Endothelial cell of umbilical vein (primary cell): ENCODE measurements around the gene SERPINA9. TPM values are rescaled to one million over a fixed set of nuclear protein-coding genes. Genes with fewer than 3 reads are reported as not detected.

ENCODE experiments used
- BruUV-seq: library from RNA; stranded (reverse); fragments of 400-500 nt; replicated peaks from 2 replicates; lab custom pipeline; 2021; lab: Mats Ljungman, UMichigan
- CTCF ChIA-PET: fragments of 300-600, 350-600 bp; sonication (Branson Sonifier 250); formaldehyde crosslinking; loops from one replicate; lab custom pipeline; 2021; ENCODE audit warnings: antibody characterized with exemption, inconsistent platforms; lab: Charles Lee
- POLR2A ChIA-PET: fragments of 300-600, 350-600 bp; sonication (Branson Sonifier 250); formaldehyde crosslinking; loops from one replicate; lab custom pipeline; 2021; ENCODE audit warnings: antibody characterized with exemption, inconsistent platforms; lab: Charles Lee
- DNase-seq: peaks from one replicate; pipeline ENCODE4 v3.0.0-alpha.2; 2011; ENCODE audit warnings: low read depth, low spot score
- FAIRE-seq: peaks from 2 replicates; lab custom pipeline; 2011; peaks lifted over from hg19 to GRCh38; lab: Jason Lieb, UNC
- H2AFZ ChIP-seq: 2 replicates; pipeline ENCODE4 v1.6.0; 2012; ENCODE audit warnings: low read depth, low read length, control low read depth, inconsistent platforms
- H3K27ac ChIP-seq: 2 replicates; pipeline ENCODE4 v1.5.1; 2011; ENCODE audit warnings: low read depth, mild to moderate bottlenecking, control low read depth, low read length, moderate library complexity; ENCODE audit not compliant: insufficient read depth
- H3K27me3 ChIP-seq, 2 experiments: 2 replicates each; pipeline versions ENCODE4 v1.6.0 to v1.6.1; 2011; ENCODE audit warnings: low read length in 2 of 2, mixed read lengths in 1 of 2; ENCODE audit not compliant: control insufficient read depth in 2 of 2, insufficient read depth in 2 of 2
- H3K36me3 ChIP-seq, 2 experiments: 2 replicates in 1 of 2; 3 replicates in 1 of 2; pipeline ENCODE4 v1.5.1; 2011; ENCODE audit warnings: low read length in 2 of 2, mild to moderate bottlenecking in 1 of 2, moderate library complexity in 1 of 2; ENCODE audit not compliant: control insufficient read depth in 2 of 2, insufficient read depth in 2 of 2; ENCODE audit errors: extremely low read depth in 1 of 2
- H3K4me1 ChIP-seq: 3 replicates; pipeline ENCODE4 v1.5.1; 2011; ENCODE audit warnings: mild to moderate bottlenecking, low read length; ENCODE audit not compliant: control insufficient read depth, insufficient read depth; ENCODE audit errors: extremely low read depth
- H3K4me2 ChIP-seq: 2 replicates; pipeline ENCODE4 v1.6.1; 2011; ENCODE audit warnings: low read length, control low read depth, mixed read lengths; ENCODE audit not compliant: insufficient read depth
- H3K4me3 ChIP-seq, 3 experiments: fragments of 200-600 bp in 1 of 3; sonication (generic), shearing (Covaris generic) in 1 of 3; replicated peaks in 1 of 3; 2 replicates each; pipeline ENCODE4 v1.5.1; 2011 to 2016; ENCODE audit warnings: control low read depth in 3 of 3, low read length in 3 of 3, mild to moderate bottlenecking in 2 of 3, inconsistent platforms in 1 of 3, low read depth in 1 of 3, moderate library complexity in 1 of 3; ENCODE audit not compliant: insufficient read depth in 1 of 3
- H3K79me2 ChIP-seq: 2 replicates; pipeline ENCODE4 v1.6.0; 2012; ENCODE audit warnings: low read length, inconsistent platforms; ENCODE audit not compliant: control insufficient read depth, insufficient read depth
- H3K9ac ChIP-seq: replicated peaks from 2 replicates; pipeline ENCODE3; 2011; ENCODE audit warnings: low read length, control low read depth; ENCODE audit not compliant: insufficient read depth; ENCODE audit errors: extremely low read depth
- H3K9me1 ChIP-seq: replicated peaks from 3 replicates; pipeline ENCODE4 v1.6.0; 2011; ENCODE audit warnings: mild to moderate bottlenecking, low read length; ENCODE audit not compliant: control insufficient read depth, insufficient read depth; ENCODE audit errors: extremely low read depth
- H3K9me3 ChIP-seq: replicated peaks from 2 replicates; pipeline ENCODE4 v1.5.1; 2012; ENCODE audit warnings: low read length, inconsistent platforms; ENCODE audit not compliant: control insufficient read depth, insufficient read depth
- H4K20me1 ChIP-seq: replicated peaks from 2 replicates; pipeline ENCODE3; 2011; ENCODE audit warnings: mild to moderate bottlenecking, low read length; ENCODE audit not compliant: control insufficient read depth, insufficient read depth; ENCODE audit errors: extremely low read depth
- FOS ChIP-seq: IDR thresholded peaks from 2 replicates; pipeline ENCODE4 v1.6.1; 2011; ENCODE audit warnings: mild to moderate bottlenecking, low read length, moderate library complexity, borderline replicate concordance; ENCODE audit not compliant: insufficient read depth
- JUN ChIP-seq: IDR thresholded peaks from 2 replicates; pipeline ENCODE4 v1.6.1; 2011; ENCODE audit warnings: borderline replicate concordance, low read depth; ENCODE audit not compliant: insufficient read length, insufficient read depth
- MYC ChIP-seq: IDR thresholded peaks from one replicate; pipeline ENCODE4 v1.6.1; 2011; ENCODE audit warnings: mild to moderate bottlenecking, low read depth, low read length
- POLR2A ChIP-seq: IDR thresholded peaks from 2 replicates; pipeline ENCODE4 v1.6.1; 2012; ENCODE audit warnings: low read depth, mild to moderate bottlenecking, control low read depth, low read length
- dilution Hi-C: fragments of 300-500 bp; cut with MboI; formaldehyde crosslinking; loops from one replicate; pipeline ENCODE4 v1.15.0; 2019; ENCODE audit warnings: low sequenced_read_pairs; ENCODE audit not compliant: extremely low pct_ligation_motif_present
- intact Hi-C: fragments of 100-400 bp; cut with micrococcal nuclease; formaldehyde crosslinking; loops from one replicate; pipeline ENCODE4 v1.10.0; 2022
- polyA plus RNA-seq, 4 experiments: library from polyadenylated mRNA; depleted of rRNA in 3 of 4; stranded (reverse) in 3 of 4; unstranded in 1 of 4; fragments of >200 nt; gene quantifications; 2 replicates each; pipeline versions ENCODE4 v1.2.1 to v1.2.3, GENCODE V29; 2011 to 2012; ENCODE audit warnings: missing spikeins in 1 of 4
- total RNA-seq: library from RNA; stranded (reverse); gene quantifications from 2 replicates; pipeline ENCODE4 v1.2.3, GENCODE V29; 2021
- TF ChIP-seq, protein P1 (sequence below), 2 donors: IDR thresholded peaks; 1 replicate in 1 of 2; 2 replicates in 1 of 2; pipeline ENCODE4 v1.5.1; 2011; ENCODE audit warnings: low read length in 2 of 2, mild to moderate bottlenecking in 2 of 2, moderate library complexity in 2 of 2, control low read depth in 1 of 2, inconsistent platforms in 1 of 2, low read depth in 1 of 2; ENCODE audit not compliant: insufficient read depth in 1 of 2; ENCODE audit errors: extremely low read depth in 1 of 2
- TF ChIP-seq, protein P2 (sequence below): IDR thresholded peaks from 2 replicates; pipeline ENCODE4 v1.6.1; 2011; ENCODE audit not compliant: insufficient read depth, insufficient read length

Gene SERPINA9
- total and polyA plus RNA-seq, 2 donors (not counting 3 experiments of a cell fraction or from before 2014, with no cell fraction given) = not detected

DNA sequence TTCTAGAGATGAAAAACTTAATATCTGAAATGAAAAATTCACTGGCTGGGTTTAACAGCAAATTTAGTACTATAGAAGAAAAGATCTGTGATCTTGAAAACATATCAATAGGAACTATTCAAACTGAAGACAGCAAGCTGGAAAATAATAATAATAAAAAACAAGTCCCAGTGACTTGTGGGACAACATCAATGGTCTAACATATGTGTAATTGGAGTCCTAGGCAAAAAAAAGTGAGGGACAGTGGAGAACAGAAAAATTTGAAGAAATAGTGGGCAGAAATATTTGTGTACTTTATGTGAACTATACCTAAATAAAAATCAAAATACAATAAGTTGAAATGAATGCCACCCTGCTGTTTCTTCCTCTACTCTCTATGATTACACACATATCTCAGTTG is 2.4 kb upstream of the SERPINA9 start:
- DNase-seq = no peak
- H3K9me3 ChIP-seq = no peaks in the 10 kb centered on the region
- CTCF ChIA-PET = interaction anchor here (1.4 kb wide), 1 partner anchor 8 kb away, joined by 8 read pairs; no protein-coding TSS in a partner anchor
- TF ChIP-seq MYC = no peak
- TF ChIP-seq FOS = no peak
- TF ChIP-seq, protein P1, sequence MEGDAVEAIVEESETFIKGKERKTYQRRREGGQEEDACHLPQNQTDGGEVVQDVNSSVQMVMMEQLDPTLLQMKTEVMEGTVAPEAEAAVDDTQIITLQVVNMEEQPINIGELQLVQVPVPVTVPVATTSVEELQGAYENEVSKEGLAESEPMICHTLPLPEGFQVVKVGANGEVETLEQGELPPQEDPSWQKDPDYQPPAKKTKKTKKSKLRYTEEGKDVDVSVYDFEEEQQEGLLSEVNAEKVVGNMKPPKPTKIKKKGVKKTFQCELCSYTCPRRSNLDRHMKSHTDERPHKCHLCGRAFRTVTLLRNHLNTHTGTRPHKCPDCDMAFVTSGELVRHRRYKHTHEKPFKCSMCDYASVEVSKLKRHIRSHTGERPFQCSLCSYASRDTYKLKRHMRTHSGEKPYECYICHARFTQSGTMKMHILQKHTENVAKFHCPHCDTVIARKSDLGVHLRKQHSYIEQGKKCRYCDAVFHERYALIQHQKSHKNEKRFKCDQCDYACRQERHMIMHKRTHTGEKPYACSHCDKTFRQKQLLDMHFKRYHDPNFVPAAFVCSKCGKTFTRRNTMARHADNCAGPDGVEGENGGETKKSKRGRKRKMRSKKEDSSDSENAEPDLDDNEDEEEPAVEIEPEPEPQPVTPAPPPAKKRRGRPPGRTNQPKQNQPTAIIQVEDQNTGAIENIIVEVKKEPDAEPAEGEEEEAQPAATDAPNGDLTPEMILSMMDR (IDR thresholded peaks at IDR 0.05; ENCODE audit: extremely low read depth in 1 of 2, insufficient read depth in 1 of 2, low read depth in 1 of 2, low read length in 2 of 2) = no peak
- TF ChIP-seq POLR2A = no peak
- dilution Hi-C loops (no loop called here), intact Hi-C loops (no loop called here)
- no peak overlapping the region for H3K9ac ChIP-seq
- POLR2A ChIA-PET = no interaction called here
- no peaks in the 10 kb centered on the region for H3K36me3 ChIP-seq
- H3K4me3 ChIP-seq = no peak overlapping the region
- no peak overlapping the region for H2AFZ ChIP-seq
- no peaks in the 10 kb centered on the region for H3K79me2 ChIP-seq
- H3K4me1 ChIP-seq = no peaks in the 10 kb centered on the region
- H4K20me1 ChIP-seq = no peaks in the 10 kb centered on the region
- FAIRE-seq = no peak
- H3K4me2 ChIP-seq = no peak overlapping the region
- no peaks in the 10 kb centered on the region for H3K27me3 ChIP-seq
- no peaks in the 10 kb centered on the region for H3K9me1 ChIP-seq
- H3K27ac ChIP-seq = no peak overlapping the region
- no TSS peak for BruUV-seq

GRCh38 chr14:94474581-94475031 is 1.4 kb downstream of the SERPINA9 start:
- Histone ChIP-seq H3K9me3 (no peaks in the 10 kb centered on the region), H3K79me2 (no peaks in the 10 kb centered on the region), H3K36me3 (no peaks in the 10 kb centered on the region), H2AFZ (no peak overlapping the region), H4K20me1 (no peaks in the 10 kb centered on the region), H3K4me2 (no peak overlapping the region), H3K27me3 (no peaks in the 10 kb centered on the region), H3K9me1 (no peaks in the 10 kb centered on the region), H3K9ac (no peak overlapping the region), H3K27ac (no peak overlapping the region), H3K4me1 (no peaks in the 10 kb centered on the region), H3K4me3 (no peak overlapping the region)
- no peak for DNase-seq
- no peak for TF ChIP-seq FOS
- TF ChIP-seq, protein P1 (IDR thresholded peaks at IDR 0.05; ENCODE audit: extremely low read depth in 1 of 2, insufficient read depth in 1 of 2, low read depth in 1 of 2, low read length in 2 of 2) = no peak
- TF ChIP-seq, protein P2, sequence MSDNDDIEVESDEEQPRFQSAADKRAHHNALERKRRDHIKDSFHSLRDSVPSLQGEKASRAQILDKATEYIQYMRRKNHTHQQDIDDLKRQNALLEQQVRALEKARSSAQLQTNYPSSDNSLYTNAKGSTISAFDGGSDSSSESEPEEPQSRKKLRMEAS = no peak
- no peak for TF ChIP-seq JUN
- dilution Hi-C loops = no loop called here
- no peak for FAIRE-seq
- CTCF ChIA-PET = interaction anchor here (1.3 kb wide), 1 partner anchor 41 kb away, joined by 3 read pairs; no protein-coding TSS in a partner anchor
- POLR2A ChIA-PET = no interaction called here
- no TSS peak for BruUV-seq
- intact Hi-C loops = no loop called here
